Measurements from ENCODE around the gene KCNT1. TPM values are rescaled to one million over a fixed set of nuclear protein-coding genes. Genes with fewer than 3 reads are reported as not detected.
A peak's percentile ranks its signal among the peaks of the same experiment; 100 is the strongest.
"Not testable (repeated sequence)": the region's sequence is repeated elsewhere in the genome, so short reads cannot be mapped to it uniquely, and the experiment has no call there.

The KCNT1 gene
- total RNA-seq, 4 donors from 2014 or later: 0.21 TPM; not detected in 3

- Histone ChIP-seq H3K9me3 (no peaks in the 10 kb centered on the region), H3K27ac (no peak overlapping the region), H3K4me1 (no peaks in the 10 kb centered on the region), H3K27me3 (no peaks in the 10 kb centered on the region), H3K36me3 (no peaks in the 10 kb centered on the region), H3K4me3 (replicated peaks in 1 of 3) (no peak overlapping the region)
- TF ChIP-seq CTCF (IDR thresholded peaks at IDR 0.05): no peak
- TF ChIP-seq POLR2A (IDR thresholded peaks at IDR 0.05): no peak
- intact Hi-C loops (cut with DNase I): no loop called here
- WGBS, 2 donors: 78 to 88% methylated on average over 11 to 29 of the region's 32 CpGs
- no peak for DNase-seq
These were observed 36.9 kb upstream of the KCNT1 start for GRCh38 chr9:135664801-135665794.

GRCh38 chr9:135665795-135666189, 36.2 kb upstream of the KCNT1 start:
- Histone ChIP-seq H3K27me3 (no peaks in the 10 kb centered on the region), H3K9me3 (no peaks in the 10 kb centered on the region), H3K36me3 (no peaks in the 10 kb centered on the region), H3K4me3 (replicated peaks in 1 of 3) (no peak overlapping the region), H3K27ac (no peak overlapping the region), H3K4me1 (no peaks in the 10 kb centered on the region)
- intact Hi-C loops (cut with DNase I): no loop called here
- WGBS, 2 donors: 85% methylated on average over 11 to 12 of the region's 12 CpGs
- TF ChIP-seq POLR2A (IDR thresholded peaks at IDR 0.05) (no peak), CTCF (IDR thresholded peaks at IDR 0.05) (no peak)
- DNase-seq: no peak

- Histone ChIP-seq H3K4me3 (replicated peaks in 1 of 3) (no peak overlapping the region), H3K4me1 (no peaks in the 10 kb centered on the region), H3K27me3 (no peaks in the 10 kb centered on the region), H3K9me3 (no peaks in the 10 kb centered on the region), H3K27ac (no peak overlapping the region), H3K36me3 (no peaks in the 10 kb centered on the region)
- WGBS, 2 donors: 62 to 69% methylated on average over 22 to 28 of the region's 29 CpGs
- intact Hi-C loops (cut with DNase I): no loop called here
- DNase-seq: no peak
- TF ChIP-seq CTCF (IDR thresholded peaks at IDR 0.05) (no peak), POLR2A (IDR thresholded peaks at IDR 0.05) (no peak)
These were observed 35.2 kb upstream of the KCNT1 start for GRCh38 chr9:135666534-135667462.

GRCh38 chr9:135667463-135668001, 34.5 kb upstream of the KCNT1 start:
- intact Hi-C loops (cut with DNase I): no loop called here
- Histone ChIP-seq H3K27ac (no peak overlapping the region), H3K36me3 (no peaks in the 10 kb centered on the region), H3K27me3 (no peaks in the 10 kb centered on the region), H3K9me3 (no peaks in the 10 kb centered on the region), H3K4me1 (no peaks in the 10 kb centered on the region), H3K4me3 (replicated peaks in 1 of 3) (no peak overlapping the region)
- peak in 1 of 2 donors; percentile 31 for DNase-seq
- WGBS, 2 donors: 48 to 71% methylated on average over 9 of the region's 9 CpGs
- TF ChIP-seq CTCF (IDR thresholded peaks at IDR 0.05) (no peak), POLR2A (IDR thresholded peaks at IDR 0.05) (no peak)

- H3K4me1 ChIP-seq; H3K27ac ChIP-seq; intact Hi-C loops (cut with DNase I); DNase-seq; H3K9me3 ChIP-seq; H3K4me3 ChIP-seq (replicated peaks in 1 of 3); H3K27me3 ChIP-seq; H3K36me3 ChIP-seq: not testable (repeated sequence)
- WGBS, 2 donors: 94 to 97% methylated on average over 5 of the region's 5 CpGs
These were observed 33.0 kb upstream of the KCNT1 start for GRCh38 chr9:135669018-135669417.

Measured in thyroid gland (tissue), 4 donors.